HG03097 (cell line): ENCODE results near the gene ODC1.
"Not testable (repeated sequence)": the region's sequence is repeated elsewhere in the genome, so short reads cannot be mapped to it uniquely, and the experiment has no call there.

ENCODE experiments used
- ATAC-seq: cut with Tn5 transposase; IDR thresholded peaks from one replicate; pipeline ENCODE4 v1.9.1; 2021; ENCODE audit not compliant: unreplicated experiment, low FRiP score

ODC1 gene

DNA sequence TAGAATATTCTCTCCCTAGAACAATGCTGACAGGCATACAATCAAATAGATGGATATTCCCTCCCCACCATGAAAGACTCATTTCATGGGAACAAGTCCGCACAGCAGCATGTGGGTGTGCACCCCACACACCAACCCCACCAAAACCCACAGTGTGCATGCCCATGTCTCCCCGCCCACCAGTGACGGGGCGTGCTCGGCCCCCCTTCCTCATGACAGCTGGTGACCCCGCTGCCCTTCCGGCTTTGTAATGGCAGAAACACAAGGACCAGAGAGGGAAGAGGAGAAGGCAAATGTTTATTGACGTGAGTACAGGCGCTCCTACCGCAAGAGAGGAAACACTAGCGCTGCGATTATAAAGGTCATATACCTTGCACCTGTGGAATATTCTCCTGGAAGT is 30.8 kb upstream of the ODC1 start:
- no peak for ATAC-seq

DNA sequence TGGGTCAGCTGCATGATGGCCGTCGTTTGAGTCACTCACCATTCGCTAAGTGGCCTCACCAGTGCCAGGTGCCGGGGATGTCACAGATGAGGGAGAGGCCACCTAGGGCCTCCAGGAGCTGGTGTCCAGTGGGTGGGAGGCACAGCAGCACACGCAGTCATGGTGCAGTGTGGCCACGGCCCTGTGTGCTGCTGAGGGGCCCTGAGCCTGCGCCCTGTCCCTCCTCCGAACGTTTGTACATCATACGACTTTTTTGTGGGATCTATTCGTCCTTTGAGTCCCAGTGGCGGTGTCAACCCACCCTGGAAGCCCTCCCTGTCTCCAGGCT is 30.1 kb upstream of the ODC1 start:
- no peak for ATAC-seq

DNA sequence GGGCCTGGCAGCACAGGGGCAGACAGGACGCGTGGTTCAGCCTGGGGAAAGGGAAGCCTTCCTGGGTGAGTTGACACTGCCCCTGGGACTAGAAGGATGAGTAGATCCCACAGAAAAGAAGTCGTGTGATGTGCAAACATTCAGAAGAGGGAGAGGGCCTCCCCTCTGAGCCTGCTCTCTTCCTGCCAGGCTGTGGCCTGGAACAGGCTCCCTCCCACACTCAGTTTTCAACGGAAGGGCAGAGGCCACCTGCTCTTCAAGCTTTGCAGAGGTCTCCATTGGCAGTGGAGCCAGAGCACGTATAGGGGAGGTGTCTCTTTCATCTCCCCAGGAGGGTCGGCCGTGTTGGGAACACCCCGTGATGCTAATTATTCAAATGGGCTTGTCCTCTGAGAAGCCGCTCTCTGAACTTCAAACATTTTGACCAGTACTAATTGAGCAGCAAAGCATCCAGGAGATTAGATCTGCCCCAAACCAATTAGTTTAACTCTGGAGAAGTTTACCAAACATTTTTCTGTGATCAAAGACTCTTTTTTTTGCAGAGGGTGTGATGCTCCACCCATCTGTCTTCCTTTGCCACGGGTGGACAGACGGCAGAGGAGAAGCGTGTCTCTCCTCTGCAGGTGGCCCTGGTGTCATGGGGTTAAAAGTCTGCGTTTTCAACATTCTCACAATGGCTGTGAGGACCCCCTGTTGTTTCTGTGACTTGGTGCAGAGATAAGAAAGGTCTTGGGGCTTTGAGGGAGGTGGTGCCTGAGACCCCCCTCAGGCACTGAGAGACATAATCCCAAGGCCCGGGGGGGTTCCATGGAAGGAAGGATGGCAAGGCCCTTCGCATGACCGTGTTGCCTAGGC is 29.5 kb upstream of the ODC1 start:
- no peak for ATAC-seq

DNA sequence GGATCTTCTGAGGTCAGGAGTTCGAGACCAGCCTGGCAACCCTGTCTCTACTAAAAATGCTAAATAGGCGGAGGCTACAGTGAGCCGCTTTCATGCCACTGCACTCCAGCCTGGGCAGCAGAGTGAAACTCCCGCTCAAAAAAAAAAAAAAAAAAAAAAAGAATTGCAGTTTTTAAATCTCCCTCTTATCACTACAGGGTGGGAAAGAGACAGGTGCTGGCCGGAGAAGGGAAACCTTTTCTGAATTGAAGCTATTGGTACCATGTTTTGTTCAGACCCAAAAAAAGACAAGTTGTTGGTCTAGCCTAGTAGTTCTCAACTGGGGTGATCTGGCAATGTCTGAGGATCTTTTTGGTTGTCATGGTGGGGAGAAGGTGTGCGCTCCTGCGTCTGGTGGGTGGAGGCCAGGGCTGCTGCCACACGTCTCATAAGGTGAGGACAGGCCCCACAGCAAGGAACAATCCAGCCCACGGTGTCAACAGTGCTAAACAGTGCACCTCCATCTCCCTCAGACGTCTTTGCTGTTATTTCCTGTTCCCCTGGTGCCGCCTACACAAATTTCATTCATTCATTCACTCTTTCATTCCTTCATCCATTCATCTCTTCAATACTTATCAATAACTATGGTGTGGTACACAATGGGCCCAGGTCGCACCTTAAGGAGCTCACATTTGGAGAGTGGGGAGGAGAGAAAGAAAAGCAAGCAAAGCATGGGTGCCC is 28.8 kb upstream of the ODC1 start:
- no peak for ATAC-seq

DNA sequence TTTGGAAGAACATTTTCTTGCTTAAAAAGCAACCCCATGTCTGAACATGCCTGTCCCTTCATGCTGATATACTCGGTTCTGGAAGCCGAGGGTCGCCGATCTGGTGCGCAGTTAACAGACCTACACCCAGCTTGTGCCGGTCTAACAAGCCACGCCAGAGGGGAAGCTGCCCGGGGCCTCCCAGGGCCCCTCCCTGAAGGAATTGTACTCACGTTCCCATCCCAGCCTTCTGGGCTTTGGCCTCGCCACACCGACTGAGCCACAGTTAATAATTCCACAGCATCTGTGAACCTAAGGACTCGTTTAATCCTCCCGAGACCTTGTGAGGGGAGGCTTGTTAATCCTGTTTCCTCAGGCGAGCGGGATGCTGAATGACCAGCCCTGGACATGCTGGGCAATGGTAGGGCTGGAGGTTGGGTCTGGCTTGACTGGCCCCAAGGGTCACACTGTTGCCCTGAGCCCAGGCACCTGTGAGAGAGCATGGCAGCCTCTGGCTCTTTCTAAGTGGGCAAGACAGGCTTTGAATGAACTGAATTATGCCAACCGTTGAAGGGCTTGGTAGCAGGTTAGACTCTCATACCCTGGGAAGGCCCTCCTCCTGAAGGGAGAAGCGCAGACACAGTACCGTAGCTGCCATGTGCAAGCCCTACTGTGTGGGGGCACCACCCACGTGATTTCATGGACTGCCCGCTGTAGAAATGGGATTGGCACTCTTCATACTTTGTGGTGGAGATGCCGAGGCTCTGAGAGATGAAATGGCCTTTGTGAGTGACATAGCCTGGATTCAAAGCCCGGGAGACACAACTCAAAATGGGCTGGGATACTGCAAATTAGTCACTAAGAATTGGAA is 27.9 kb upstream of the ODC1 start:
- ATAC-seq = no peak

DNA sequence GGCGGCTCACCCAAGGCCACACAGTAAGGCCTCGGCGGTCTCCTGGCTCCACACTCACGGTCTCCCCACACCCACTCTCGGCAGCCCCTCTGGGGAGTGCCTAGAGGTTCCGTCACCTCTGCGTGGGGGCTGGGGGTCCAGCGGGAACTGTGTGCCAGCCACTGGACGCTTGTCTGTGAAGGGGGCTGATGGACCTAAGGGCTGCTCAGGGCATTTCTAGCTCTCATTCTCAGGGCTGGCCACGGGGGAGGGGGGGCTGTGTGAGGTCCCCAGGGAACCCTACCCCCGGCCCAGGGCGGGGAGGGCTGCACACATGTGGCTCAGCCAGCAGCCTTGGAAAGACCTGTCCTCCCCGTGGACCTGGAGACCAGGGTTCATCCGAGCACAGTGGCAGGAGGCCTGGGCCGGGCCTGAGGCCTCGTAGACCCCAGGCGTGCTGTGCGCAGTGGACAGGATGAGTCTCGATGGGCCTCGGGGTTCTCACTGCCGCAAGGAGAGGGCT is 27.1 kb upstream of the ODC1 start:
- no peak for ATAC-seq

DNA sequence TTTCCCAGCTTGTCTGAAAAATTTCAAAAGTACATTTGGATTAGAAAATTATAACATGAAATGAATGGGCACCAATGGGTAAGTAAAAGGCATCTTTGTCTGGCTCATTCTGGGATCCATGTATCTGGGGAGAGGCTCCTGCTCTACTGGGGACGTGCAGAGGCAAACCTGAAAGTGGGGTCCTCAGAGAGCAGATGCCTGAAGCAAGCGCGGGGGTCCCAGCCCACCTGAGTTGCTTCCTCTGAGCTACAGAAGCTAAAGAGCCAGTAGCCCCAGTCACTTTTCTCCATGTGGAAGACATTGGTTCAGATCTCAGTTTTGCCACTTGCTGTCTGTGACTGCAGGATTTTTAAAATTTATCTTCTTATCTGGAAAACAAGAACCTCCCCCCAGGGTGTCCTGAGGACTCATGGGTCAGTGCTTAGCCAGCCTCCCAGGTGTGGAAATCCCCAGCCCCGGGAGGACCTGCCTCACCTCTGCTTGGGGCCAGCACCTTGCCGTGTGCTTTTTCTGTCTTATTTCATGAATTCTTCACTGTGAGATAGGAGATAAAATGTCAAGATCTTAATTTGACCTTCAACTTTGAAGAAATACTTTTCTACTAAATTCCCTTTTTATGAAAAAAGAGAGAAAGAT is 25.1 kb upstream of the ODC1 start:
- no peak for ATAC-seq

DNA sequence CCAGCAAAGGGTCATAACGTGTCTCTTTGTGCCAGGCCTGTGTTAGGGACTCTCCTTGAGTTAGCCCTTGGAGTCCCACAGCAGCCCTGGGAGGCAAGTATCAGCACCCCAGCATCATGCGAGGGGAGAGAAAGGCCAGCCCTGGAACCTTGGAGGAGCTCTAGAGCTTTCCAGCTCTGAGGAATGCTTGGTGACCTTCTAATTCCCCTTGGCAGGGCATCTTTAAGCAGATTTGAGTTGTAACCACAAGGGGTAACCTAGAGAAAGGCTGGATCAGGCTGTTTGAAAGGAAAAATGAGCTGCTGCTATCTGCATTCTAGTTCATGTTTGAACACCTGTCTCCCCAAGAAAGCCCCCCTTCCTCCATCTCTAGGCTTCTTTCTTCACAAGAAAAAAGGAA is 23.8 kb upstream of the ODC1 start:
- ATAC-seq = no peak

DNA sequence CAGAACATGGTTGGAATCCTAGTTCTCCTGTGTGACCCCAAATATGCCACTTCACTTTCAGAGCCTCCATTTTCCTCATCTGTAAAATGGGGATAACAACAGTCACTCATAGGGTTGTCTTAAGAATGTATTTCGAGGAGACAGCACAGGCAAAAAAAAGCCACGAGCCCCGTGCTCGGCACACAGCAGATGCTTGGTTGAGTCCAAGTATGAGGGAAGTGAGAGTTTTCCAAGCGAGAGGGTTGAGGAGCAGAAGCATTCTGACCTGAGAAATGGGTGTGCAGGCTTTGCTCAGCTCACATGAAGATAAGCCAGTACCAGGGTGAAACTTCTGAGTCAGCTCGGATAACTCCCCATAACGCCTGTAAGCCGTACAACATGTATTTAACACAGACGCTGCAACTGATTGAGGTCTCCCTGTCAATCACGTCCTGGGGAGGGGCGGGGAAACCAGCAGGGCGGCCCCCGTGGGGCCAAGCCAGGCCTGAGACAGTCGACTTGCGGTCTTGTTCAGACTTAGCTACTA is 23.0 kb upstream of the ODC1 start:
- ATAC-seq = no peak

DNA sequence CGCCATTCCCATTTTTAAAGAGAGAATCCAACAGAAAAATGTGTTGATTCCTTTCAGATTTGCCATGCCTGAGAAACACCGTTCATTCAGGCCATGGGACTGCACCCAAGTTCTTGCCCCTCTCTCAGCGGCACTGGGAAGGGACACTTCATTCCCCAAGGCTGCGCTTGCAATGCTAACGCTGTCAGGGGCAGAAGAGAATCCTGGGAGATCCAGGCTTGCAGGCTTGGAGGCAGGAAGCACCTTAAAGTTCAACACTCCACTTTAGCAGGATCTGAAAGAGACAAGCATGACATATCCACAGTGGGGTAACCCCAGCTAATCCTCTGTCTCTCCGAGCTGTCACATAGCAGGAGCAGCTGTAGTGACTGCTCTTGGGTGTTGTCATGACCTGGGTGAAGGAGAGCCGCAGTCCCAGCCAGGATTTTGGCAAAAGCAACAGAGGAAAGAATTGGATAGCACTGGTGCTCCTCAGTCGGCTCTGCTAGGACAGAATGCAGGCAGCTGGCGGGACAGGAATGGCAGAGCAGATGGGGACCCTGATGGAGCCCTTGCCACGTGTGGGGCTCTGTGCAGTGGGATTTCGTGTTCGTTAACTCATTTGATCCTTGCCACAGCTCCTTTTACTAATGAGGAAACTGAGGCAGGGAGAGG is 22.0 kb upstream of the ODC1 start:
- no peak for ATAC-seq

DNA sequence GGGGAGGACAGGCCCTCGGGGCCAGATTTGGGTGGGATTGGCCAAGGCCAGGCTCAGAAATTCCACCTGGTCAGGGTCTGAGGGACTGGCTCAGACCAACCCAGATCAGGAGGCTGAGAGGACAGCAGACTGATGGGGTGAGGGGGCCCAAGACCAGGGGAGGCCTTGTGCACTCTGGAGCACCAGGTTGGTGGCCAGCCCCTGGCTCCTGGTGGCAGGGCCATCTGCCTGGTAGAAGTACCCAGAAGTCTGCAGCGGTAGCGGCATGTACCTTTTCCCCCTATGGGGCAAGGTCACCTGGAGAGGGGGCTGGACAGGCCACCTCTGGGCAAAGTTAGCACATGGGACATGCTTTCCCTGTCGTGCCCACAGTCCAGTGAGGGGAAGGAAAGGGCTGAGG is 21.2 kb upstream of the ODC1 start:
- ATAC-seq = no peak

DNA sequence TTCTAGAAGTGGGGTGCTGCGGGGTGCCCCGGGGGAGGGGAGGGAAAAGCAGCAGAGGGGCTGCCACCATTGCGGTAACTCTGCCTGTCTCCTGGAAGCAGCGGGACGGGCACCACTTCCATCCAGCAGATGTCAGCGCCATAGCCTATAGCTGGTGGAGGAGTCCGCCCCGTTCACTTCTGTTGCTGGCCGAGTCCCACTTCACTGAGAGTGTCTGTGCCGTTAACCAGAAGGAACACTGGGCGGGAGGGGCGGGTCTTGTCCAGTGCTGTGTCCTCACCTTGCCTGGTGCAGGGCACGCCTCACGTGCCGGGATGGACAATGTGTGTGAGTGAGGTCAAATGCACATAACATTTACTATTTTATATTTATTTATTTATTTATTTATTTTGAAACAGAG is 19.3 kb upstream of the ODC1 start:
- ATAC-seq = no peak

DNA sequence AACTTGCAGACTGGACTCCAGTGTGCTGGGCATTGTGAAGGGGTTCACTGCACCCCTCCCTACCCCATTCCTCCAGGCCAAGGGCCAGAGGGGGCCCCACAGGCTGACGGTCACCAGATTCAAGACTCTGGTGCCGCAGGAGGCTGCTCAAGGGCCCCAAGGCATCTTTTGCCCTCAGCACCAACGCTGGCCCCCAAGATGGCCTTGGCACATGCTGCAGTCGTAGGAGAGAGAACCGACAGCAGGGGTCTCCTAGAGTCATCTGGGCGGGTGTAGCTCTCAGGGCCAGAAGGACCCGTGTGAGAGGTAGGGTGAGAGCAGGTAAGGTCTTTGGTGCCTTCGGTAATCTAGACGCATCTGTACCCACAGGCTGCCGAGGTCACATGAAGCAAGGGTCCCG is 18.7 kb upstream of the ODC1 start:
- no peak for ATAC-seq

DNA sequence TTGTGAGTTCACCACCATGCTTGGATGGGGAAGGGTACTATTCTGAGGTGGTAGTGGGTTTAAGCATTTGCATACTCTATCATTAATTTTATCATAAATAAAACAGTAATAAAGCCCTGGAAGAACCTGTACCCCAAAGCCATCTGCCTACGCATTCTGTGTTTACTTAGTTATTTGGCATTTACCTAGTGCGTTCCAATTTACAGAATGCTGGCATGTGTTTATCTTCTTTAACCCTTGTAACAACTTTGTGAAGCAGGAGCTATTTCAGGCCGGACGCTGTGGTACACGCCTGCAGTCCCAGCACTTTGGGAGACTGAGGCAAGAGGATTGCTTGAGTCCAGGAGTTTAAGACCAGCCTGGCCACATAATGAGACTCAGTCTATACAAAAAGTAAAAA is 17.8 kb upstream of the ODC1 start:
- ATAC-seq = no peak

DNA sequence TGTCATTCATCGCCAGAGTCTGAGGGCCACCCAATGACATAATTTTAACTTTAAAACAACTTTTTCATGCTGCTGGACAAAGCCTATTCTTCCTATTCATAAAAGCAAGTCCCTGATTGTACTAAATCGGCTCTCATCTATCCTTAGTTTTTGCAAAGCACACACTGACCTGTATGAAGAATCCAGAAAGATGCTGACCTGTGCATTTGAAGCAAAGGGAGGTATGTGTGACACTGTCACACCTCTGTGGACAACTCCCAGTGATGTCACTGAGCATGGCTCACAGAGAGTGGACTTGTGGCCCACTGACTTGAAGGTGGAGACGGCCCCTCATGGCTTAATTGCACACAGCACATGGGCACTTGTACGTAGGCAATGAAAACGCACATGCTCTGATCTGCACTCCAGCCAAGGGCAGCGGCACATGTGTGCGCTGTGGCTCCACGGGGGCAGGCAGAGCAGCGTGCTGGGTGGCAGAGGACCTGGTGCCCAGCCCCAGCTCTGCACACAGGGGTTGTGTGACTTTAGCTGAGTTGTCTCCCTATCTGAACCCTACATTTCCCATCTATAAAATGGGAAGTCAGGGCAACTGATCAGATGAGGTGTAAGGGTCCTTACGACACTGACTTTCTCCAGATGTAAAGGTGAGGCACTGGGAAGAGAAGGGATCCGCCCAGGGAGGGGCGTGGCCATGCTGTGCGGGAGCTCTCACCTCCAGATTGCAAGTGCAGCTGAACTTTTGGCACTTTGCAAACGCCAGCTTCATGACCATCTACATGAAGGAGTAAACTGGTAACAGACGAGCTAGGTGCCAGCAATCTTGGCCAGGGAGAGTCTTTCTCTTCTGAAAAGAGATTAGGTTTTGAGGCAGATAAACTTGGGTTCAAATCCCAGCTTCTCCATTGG is 14.3 kb upstream of the ODC1 start:
- ATAC-seq = no peak

DNA sequence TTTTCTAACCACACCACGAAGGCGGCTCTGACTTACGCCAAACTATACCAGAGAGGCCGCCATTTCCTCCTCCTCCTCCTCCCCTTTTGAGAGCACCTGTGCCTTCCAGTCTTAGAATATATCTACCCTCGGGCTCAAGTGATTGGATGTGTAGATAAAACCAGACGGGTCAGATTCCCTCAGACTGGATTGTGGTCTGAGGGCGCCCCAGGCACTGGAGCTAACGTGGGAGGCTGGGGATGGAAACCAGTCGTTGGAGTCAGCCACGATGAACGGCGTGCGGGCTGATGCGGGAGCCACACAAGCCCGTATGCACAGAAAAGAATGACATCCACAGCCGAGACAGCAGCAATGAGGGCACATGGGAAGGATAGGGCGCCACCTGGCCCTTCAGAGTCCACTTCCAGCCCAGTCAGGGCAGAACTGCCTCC is 12.3 kb upstream of the ODC1 start:
- ATAC-seq = no peak

DNA sequence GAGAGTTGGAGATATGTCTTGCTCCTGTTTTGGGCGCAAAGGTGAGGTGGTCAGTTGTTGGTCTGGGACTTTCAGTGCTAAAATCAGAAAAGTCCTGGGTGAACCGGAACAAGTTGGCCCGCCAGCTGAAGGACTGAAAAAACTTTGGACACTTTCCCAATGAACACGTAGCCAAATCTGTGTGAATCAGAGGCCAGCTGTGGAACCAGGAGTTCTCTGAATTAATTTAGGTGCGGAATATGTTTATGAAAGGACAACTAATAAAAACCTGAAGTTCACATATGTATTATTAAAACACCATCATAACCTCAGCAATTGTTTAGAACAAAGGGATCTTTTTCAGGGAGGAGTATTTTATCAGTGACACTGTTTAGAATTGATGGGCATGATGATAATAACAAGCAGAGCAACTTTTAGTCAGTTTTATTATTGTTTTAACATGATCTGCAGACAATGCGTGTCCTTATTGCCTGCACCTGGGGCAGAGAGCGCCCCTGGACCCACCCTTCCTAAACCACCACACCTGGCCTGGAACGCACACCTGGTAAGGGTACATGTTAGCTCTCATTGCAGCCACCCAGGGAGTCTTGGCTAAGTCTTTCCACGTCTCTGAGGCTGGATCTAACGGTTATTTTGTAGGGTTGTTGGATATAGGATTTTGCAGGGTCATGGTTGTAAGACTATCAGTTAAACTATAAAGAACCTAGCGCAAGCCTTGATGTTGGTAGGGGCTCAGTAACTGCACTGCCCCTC is 9.9 kb upstream of the ODC1 start:
- ATAC-seq = no peak

DNA sequence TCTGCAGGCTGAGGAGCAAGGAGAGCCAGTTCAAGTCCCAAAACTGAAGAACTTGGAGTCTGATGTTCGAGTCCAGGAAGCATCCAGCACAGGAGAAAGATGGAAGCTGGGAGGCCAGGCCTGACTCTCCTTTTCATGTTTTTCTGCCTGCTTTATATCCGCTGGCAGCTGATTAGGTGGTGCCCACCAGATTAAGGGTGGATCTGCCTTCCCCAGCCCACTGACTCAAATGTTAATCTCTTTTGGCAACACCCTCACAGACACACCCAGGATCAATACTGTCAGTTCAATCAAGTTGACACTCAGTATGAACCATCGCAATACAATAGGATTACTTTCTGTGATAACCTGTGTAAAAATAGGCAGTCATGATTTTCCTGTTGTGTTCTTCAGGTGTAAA is 9.1 kb upstream of the ODC1 start:
- ATAC-seq = not testable (repeated sequence)
